ENCODE results near the gene CES5A.

DNA sequence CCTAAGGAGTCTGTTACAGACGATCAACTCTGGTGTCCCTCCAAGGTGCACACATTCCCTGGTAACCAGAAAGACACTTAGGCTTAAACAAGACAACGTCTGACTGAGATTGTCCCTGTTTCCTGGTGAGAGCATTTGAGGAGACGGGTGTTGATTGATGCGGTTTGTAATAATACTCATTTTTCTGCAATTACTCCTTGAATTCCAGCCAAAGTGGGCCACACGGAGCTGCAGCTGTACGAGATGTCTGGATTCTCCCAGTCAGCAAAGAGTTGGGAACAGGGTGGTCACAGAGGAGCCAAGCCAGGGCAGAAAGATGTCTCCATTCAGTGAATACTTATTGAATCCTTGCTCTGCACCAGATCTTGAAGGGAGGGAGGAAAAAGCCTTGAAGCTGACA, 30.9 kb upstream of the CES5A start:
- no peak for TF ChIP-seq YY1 (IDR thresholded peaks at IDR 0.05; ENCODE audit: insufficient read depth, insufficient read length)
- TF ChIP-seq ZNF274 (IDR thresholded peaks at IDR 0.05; ENCODE audit: low read depth, low read length), result no peak
